ENCODE measurements around the gene CD274. TPM values are rescaled to one million over a fixed set of nuclear protein-coding genes. Genes with fewer than 3 reads are reported as not detected.

The CD274 gene
- total and polyA plus RNA-seq, 2 experiments from 2014 or later, result not detected

DNA sequence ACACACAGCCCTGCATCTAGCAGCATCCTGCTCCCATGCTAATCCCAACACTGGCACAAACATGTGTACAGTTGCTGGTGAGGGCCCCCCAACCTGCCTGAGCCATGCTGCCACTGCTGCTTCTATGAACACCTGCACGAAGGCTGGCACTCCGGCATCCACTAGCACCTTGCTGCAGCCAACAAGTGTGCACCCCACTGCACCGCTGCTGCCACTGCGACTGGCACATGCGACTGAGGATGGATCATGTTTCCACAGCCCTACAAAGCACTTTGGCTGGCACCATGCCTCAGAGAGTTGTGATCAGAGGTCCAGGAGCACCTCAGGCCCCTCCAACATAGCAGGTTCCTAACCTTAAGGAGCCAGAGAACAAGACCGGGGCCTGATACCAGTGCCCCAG, 52.2 kb downstream of the CD274 start:
- Histone ChIP-seq H2AFZ (no peak overlapping the region), H3K4me3 (no peak overlapping the region), H3F3A (replicated peaks; ENCODE audit: low read depth) (no peaks in the 10 kb centered on the region), H3K27ac (ENCODE audit: low read depth) (no peak overlapping the region), H3K27me3 (ENCODE audit: insufficient read depth) (no peaks in the 10 kb centered on the region), H4K20me1 (replicated peaks; ENCODE audit: insufficient read depth) (no peaks in the 10 kb centered on the region), H3K36me3 (ENCODE audit: insufficient read depth) (0 out of 2 replicates have a peak, but pooled peaks cover 3% of the 10 kb centered on the region), H3K4me2 (no peak overlapping the region), H3K79me2 (replicated peaks; ENCODE audit: insufficient read depth) (no peaks in the 10 kb centered on the region), H3K4me1 (ENCODE audit: insufficient read depth) (no peaks in the 10 kb centered on the region), H3K9me2 (ENCODE audit: insufficient read depth) (no peaks in the 10 kb centered on the region)
- no peak overlapping the region for H3K4me3 Mint-ChIP-seq
- no peaks in the 10 kb centered on the region for H3K36me3 Mint-ChIP-seq (ENCODE audit: low read depth)
- TF ChIP-seq EZH2 (IDR thresholded peaks at IDR 0.05; ENCODE audit: low read depth, unreplicated experiment), result no peak
- no peak for TF ChIP-seq ZNF114 (CRISPR knock-in tag; IDR thresholded peaks at IDR 0.05)
- TF ChIP-seq POLR2AphosphoS5 (IDR thresholded peaks at IDR 0.05; ENCODE audit: low read depth), result no peak
- TF ChIP-seq, protein P1, sequence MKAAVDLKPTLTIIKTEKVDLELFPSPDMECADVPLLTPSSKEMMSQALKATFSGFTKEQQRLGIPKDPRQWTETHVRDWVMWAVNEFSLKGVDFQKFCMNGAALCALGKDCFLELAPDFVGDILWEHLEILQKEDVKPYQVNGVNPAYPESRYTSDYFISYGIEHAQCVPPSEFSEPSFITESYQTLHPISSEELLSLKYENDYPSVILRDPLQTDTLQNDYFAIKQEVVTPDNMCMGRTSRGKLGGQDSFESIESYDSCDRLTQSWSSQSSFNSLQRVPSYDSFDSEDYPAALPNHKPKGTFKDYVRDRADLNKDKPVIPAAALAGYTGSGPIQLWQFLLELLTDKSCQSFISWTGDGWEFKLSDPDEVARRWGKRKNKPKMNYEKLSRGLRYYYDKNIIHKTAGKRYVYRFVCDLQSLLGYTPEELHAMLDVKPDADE (IDR thresholded peaks at IDR 0.05), result no peak
- TF ChIP-seq, protein P2, sequence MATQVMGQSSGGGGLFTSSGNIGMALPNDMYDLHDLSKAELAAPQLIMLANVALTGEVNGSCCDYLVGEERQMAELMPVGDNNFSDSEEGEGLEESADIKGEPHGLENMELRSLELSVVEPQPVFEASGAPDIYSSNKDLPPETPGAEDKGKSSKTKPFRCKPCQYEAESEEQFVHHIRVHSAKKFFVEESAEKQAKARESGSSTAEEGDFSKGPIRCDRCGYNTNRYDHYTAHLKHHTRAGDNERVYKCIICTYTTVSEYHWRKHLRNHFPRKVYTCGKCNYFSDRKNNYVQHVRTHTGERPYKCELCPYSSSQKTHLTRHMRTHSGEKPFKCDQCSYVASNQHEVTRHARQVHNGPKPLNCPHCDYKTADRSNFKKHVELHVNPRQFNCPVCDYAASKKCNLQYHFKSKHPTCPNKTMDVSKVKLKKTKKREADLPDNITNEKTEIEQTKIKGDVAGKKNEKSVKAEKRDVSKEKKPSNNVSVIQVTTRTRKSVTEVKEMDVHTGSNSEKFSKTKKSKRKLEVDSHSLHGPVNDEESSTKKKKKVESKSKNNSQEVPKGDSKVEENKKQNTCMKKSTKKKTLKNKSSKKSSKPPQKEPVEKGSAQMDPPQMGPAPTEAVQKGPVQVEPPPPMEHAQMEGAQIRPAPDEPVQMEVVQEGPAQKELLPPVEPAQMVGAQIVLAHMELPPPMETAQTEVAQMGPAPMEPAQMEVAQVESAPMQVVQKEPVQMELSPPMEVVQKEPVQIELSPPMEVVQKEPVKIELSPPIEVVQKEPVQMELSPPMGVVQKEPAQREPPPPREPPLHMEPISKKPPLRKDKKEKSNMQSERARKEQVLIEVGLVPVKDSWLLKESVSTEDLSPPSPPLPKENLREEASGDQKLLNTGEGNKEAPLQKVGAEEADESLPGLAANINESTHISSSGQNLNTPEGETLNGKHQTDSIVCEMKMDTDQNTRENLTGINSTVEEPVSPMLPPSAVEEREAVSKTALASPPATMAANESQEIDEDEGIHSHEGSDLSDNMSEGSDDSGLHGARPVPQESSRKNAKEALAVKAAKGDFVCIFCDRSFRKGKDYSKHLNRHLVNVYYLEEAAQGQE (IDR thresholded peaks at IDR 0.05; ENCODE audit: unreplicated experiment), result no peak
- TF ChIP-seq NANOG (IDR thresholded peaks at IDR 0.05; ENCODE audit: borderline replicate concordance), result no peak
- TF ChIP-seq STAT1 (IDR thresholded peaks at IDR 0.05; ENCODE audit: unreplicated experiment), result no peak
- TF ChIP-seq, protein P3, sequence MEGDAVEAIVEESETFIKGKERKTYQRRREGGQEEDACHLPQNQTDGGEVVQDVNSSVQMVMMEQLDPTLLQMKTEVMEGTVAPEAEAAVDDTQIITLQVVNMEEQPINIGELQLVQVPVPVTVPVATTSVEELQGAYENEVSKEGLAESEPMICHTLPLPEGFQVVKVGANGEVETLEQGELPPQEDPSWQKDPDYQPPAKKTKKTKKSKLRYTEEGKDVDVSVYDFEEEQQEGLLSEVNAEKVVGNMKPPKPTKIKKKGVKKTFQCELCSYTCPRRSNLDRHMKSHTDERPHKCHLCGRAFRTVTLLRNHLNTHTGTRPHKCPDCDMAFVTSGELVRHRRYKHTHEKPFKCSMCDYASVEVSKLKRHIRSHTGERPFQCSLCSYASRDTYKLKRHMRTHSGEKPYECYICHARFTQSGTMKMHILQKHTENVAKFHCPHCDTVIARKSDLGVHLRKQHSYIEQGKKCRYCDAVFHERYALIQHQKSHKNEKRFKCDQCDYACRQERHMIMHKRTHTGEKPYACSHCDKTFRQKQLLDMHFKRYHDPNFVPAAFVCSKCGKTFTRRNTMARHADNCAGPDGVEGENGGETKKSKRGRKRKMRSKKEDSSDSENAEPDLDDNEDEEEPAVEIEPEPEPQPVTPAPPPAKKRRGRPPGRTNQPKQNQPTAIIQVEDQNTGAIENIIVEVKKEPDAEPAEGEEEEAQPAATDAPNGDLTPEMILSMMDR (conservative IDR thresholded peaks at IDR 0.05; ENCODE audit: low read depth in 2 of 2), result no peak
- no peak for TF ChIP-seq JUNB (IDR thresholded peaks at IDR 0.05; ENCODE audit: unreplicated experiment)
- TF ChIP-seq, protein P4, sequence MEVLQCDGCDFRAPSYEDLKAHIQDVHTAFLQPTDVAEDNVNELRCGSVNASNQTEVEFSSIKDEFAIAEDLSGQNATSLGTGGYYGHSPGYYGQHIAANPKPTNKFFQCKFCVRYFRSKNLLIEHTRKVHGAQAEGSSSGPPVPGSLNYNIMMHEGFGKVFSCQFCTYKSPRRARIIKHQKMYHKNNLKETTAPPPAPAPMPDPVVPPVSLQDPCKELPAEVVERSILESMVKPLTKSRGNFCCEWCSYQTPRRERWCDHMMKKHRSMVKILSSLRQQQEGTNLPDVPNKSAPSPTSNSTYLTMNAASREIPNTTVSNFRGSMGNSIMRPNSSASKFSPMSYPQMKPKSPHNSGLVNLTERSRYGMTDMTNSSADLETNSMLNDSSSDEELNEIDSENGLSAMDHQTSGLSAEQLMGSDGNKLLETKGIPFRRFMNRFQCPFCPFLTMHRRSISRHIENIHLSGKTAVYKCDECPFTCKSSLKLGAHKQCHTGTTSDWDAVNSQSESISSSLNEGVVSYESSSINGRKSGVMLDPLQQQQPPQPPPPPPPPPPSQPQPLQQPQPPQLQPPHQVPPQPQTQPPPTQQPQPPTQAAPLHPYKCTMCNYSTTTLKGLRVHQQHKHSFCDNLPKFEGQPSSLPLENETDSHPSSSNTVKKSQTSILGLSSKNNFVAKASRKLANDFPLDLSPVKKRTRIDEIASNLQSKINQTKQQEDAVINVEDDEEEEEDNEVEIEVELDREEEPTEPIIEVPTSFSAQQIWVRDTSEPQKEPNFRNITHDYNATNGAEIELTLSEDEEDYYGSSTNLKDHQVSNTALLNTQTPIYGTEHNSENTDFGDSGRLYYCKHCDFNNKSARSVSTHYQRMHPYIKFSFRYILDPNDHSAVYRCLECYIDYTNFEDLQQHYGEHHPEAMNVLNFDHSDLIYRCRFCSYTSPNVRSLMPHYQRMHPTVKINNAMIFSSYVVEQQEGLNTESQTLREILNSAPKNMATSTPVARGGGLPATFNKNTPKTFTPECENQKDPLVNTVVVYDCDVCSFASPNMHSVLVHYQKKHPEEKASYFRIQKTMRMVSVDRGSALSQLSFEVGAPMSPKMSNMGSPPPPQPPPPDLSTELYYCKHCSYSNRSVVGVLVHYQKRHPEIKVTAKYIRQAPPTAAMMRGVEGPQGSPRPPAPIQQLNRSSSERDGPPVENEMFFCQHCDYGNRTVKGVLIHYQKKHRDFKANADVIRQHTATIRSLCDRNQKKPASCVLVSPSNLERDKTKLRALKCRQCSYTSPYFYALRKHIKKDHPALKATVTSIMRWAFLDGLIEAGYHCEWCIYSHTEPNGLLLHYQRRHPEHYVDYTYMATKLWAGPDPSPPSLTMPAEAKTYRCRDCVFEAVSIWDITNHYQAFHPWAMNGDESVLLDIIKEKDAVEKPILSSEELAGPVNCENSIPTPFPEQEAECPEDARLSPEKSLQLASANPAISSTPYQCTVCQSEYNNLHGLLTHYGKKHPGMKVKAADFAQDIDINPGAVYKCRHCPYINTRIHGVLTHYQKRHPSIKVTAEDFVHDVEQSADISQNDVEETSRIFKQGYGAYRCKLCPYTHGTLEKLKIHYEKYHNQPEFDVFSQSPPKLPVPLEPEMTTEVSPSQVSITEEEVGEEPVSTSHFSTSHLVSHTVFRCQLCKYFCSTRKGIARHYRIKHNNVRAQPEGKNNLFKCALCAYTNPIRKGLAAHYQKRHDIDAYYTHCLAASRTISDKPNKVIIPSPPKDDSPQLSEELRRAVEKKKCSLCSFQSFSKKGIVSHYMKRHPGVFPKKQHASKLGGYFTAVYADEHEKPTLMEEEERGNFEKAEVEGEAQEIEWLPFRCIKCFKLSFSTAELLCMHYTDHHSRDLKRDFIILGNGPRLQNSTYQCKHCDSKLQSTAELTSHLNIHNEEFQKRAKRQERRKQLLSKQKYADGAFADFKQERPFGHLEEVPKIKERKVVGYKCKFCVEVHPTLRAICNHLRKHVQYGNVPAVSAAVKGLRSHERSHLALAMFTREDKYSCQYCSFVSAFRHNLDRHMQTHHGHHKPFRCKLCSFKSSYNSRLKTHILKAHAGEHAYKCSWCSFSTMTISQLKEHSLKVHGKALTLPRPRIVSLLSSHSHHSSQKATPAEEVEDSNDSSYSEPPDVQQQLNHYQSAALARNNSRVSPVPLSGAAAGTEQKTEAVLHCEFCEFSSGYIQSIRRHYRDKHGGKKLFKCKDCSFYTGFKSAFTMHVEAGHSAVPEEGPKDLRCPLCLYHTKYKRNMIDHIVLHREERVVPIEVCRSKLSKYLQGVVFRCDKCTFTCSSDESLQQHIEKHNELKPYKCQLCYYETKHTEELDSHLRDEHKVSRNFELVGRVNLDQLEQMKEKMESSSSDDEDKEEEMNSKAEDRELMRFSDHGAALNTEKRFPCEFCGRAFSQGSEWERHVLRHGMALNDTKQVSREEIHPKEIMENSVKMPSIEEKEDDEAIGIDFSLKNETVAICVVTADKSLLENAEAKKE (CRISPR knock-in tag; IDR thresholded peaks at IDR 0.05), result no peak
- TF ChIP-seq EZH2phosphoT487 (IDR thresholded peaks at IDR 0.05; ENCODE audit: unreplicated experiment), result no peak
- no peak for TF ChIP-seq CREB1 (CRISPR knock-in tag; IDR thresholded peaks at IDR 0.05; ENCODE audit: low read depth)
- TF ChIP-seq ZNF331 (CRISPR knock-in tag; IDR thresholded peaks at IDR 0.05; ENCODE audit: low read depth), result no peak
- H3K9me3 Mint-ChIP-seq, result no peaks in the 10 kb centered on the region; the same call in 2 of the 3 replicates
- no peak overlapping the region for H3K27ac Mint-ChIP-seq
- DNase-seq (ENCODE audit: low spot score), result no peak
- no peak for ATAC-seq
- no peaks in the 10 kb centered on the region for H3K27me3 Mint-ChIP-seq (ENCODE audit: insufficient read depth, low read depth, poor library complexity)
- H3K4me1 Mint-ChIP-seq, result peaks cover 3% of the 10 kb centered on the region; the same call in 2 of the 3 replicates
